GM18858 (cell line): ENCODE data around the gene OXA1L.
"Not testable (repeated sequence)": the region's sequence is repeated elsewhere in the genome, so short reads cannot be mapped to it uniquely, and the experiment has no call there.

Experiments used
- ATAC-seq: cut with Tn5 transposase; IDR thresholded peaks from one replicate; pipeline ENCODE4 v1.9.1; 2021; ENCODE audit not compliant: unreplicated experiment

Gene OXA1L

DNA sequence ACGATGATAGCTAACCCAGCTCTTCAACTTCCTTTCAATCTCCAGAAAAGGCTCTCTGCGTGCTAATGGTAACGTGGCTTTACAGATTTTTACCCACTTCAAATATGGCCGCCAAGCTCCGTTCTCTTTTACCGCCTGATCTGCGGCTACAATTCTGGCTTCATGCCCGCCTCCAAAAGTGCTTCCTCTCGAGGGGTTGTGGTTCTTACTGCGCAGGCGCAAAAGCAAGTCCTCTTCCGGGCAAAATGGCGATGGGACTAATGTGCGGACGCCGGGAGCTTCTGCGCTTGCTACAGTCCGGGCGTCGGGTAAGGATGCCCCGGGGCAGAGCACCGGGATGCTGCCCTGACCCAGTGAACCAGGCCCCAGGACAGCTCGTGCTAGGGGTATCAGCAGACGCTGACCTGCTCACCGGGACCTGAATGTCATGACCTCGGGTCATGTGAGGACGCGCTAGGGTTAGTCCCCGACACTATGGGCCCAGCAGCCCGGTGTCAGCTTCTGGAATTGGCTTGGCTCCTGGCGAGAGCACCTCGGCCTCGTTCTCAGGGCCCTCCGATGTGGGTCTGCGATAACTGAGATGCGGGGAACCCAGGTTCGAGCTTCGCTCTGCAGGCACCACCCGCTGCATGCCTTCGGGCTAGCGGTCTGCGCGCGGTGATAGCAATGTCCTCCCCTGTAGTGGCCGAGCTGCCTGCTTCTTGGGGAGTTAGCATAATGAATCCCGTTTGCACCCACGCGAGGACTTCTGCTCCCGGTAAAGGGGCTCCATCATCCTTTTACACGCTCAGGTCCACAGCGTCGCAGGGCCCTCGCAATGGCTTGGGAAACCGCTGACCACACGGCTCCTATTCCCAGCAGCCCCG lies at the start of gene OXA1L:
Gene OXA1L, plus strand, starts transcription at position 232 of the 866 bp plus-strand sequence. Its CDS starts 14 bp downstream, at position 246.
- ATAC-seq, result peak; percentile 59

DNA sequence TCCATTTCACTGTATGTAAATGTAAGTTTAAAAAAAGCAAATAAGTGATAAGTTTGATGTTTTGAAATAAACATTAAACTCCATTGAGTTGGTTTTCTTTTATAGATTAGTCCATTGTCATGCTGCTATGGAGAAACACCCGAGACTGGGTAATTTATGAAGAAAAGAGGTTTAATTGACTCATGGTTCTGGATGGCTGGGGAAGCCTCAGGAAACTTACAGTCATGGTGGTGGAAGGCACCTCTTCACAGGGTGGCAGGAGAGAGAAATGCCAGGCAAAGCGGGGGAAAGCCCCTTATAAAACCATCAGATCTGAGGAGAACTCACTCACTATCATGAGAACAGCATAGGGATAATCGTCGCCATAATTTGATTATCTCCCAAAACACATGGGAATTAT lies 48.4 kb upstream of the OXA1L start:
- no peak for ATAC-seq

DNA sequence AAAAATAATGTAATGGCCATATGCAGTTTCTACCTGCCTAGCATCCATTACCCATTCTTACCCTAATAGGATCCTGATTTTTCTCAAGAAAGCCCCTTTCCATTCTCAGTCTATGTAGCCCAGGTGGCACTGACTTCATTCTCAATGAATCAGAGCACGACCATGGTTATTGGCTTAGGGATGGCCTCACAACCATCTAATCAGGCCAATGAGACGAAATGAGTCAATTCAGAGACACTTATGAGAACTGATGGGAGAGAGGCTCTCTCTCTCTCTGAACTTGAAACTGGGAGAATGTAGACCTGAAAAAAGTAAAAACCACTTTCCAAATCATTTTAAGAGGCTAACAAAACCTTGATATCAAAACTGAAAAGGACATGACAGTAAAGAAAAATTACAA lies 45.3 kb upstream of the OXA1L start:
- no peak for ATAC-seq

DNA sequence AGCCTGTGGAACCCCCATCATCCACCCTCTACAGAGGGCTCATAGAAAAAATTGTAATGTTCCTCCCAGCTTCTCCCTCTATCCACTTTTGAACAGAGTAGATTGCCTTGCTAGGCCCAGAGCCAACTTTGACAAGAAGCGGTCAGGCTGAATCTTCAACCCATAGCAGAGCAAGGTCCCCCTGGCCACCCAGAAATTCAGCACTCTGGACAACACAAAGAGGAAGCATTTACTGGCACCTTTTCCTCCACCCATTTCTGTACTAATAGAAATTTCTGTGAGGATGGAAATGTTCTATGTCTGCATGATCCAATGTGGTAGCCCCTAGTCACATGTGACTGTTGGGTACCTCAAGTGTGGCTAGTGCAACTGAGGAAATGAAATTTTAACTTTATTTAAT lies 42.7 kb upstream of the OXA1L start:
- no peak for ATAC-seq

DNA sequence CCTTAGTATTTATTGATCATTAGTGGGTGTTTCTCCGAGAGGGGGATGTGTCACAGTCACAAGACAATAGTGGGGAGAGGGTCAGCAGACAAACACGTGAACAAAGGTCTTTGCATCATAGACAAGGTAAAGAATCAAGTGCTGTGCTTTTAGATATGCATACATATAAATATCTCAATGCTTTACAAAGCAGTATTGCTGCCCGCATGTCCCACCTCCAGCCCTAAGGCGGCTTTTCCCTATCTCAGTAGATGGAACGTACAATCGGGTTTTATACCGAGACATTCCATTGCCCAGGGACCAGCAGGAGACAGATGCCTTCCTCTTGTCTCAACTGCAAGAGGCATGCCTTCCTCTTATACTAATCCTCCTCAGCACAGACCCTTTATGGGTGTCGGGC lies 41.6 kb upstream of the OXA1L start:
- not testable (repeated sequence) for ATAC-seq

DNA sequence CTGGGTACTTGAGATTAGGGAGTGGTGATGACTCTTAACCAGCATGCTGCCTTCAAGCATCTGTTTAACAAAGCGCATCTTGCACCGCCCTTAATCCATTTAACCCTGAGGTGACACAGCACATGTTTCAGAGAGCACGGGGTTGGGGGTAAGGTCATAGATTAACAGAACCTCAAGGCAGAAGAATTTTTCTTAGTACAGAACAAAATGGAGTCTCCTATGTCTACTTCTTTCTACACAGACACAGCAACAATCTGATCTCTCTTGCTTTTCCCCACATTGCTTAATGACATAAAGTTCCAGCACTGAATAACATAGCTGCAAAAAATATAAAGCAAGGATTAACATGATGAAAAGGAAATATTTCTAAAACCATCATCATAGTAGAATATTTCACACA lies 41.1 kb upstream of the OXA1L start:
- not testable (repeated sequence) for ATAC-seq

DNA sequence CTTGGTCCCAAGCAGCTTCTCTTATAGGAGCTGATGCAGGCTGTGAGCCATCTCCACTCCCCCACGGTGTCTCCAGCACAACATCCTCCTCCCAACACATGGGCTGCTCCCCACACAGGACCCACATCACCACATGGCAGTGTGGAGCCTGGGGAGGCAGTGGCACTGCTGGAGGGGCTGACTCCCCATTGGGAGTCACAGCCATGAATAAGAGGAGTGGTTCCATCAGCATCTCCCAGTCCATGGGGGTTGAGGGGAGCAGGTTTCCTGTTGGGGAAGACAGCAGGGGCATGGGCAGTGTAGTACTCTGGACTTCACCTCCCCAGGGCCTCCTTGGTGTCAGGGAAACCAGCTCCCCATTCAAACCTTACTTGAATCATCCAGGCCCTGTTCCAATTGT lies 40.5 kb upstream of the OXA1L start:
- no peak for ATAC-seq

DNA sequence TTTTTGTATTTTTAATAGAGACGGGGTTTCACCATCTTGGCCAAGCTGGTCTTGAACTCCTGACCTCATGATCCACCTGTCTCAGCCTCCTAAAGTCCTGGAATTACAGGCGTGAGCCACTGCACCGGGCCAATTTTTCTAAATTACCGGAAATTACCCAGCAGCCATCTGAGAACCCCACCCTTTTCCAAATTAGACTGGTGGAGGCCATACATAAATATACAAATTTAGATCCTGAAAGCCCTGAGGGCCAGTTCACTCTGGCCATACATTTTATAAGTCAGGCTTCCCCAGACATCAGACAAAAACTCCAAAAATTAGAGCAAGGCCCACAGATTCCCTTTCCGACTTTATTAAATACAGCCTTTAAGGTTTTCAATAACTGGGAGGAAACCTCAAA lies 34.4 kb upstream of the OXA1L start:
- not testable (repeated sequence) for ATAC-seq

DNA sequence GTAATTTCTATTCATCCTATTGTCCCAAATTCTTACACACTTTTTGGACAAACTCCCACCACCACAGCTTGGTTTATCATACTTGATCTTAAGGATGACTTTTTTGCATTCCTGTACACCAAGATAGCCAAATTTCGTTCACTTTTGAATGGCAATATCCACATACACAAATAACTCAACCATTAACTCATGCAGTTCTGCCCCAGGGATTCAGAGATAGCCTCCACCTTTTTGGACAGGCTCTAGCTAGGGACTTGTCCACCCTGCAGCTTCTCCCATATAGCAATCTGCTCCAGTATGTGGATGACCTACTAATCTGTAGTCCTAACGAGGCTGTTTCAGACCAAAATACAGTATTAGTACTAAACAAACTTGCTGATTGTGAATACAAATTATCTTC lies 32.7 kb upstream of the OXA1L start:
- ATAC-seq, result no peak

DNA sequence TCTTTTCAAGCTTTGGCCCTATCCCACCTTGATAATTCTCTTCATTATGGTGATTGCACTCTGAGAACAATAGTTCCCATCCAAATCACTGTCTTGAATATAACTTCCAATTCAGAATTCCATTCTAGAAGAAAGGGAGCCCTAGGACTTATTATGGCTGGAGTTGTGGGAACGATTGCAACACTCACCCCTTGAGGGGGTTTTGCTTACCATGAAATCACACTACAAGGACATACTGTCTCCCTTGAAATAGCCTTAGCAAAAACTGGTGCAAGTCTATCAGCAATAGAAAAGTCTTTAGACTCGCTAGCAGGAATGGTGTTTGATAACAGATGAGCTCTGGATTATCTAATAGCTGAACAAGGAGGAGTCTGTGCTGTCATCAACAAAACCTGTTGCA lies 31.4 kb upstream of the OXA1L start:
- ATAC-seq, result no peak

DNA sequence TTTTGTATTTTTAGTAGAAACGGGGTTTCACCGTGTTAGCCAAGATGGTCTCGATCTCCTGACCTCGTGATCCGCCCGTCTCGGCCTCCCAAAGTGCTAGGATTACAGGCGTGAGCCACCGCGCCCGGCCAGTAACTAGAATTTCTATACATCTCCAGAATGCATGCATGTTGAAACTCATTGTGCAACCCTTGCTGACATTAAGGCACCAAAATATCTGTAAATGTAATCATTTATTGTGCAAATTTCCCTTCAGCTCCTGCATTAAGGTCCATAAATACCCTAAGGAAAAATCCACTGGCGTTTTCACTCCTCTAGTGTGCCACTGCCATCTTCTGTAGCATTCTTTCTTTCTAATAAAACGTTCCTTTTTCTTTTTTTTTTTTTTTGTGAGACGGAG lies 30.1 kb upstream of the OXA1L start:
- ATAC-seq, result not testable (repeated sequence)

DNA sequence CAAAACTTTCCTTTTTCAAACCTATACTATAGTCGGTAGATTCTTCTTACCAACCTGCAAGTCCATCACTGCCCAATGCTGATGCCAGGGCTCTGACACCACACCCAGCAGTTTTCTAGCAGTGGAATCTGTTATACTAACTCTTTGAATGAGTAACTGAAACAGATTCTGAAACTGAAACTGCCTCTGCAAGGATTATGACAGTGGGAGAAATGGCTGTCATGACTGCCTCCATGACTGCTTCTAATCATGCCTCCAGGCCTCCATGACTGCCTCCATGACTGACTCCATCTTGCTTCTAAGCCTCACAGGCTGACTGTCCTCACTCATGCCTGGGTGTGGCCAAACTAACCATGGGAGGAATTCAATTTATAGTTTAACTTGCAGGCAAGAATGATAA lies 29.4 kb upstream of the OXA1L start:
- ATAC-seq, result peak; percentile 65

DNA sequence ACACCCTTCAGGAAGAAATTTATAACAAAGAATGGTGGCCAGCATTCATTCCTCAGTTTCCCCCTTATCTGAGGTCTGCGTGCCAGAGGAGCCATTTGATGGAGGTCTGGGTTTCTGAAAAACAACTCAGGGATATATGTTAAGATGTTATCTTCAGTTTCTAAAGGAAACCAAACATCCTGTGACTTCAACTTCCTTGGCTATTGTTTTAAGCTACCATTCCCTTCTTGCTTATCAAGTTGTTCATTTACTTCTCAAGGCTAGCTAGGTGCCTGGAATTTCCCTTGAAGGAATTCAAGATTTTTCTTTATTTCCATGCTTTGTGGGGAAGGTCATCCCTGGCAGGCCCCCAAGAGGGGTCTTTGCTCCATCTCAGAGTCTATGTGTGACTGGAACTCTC lies 27.1 kb upstream of the OXA1L start:
- ATAC-seq, result no peak

DNA sequence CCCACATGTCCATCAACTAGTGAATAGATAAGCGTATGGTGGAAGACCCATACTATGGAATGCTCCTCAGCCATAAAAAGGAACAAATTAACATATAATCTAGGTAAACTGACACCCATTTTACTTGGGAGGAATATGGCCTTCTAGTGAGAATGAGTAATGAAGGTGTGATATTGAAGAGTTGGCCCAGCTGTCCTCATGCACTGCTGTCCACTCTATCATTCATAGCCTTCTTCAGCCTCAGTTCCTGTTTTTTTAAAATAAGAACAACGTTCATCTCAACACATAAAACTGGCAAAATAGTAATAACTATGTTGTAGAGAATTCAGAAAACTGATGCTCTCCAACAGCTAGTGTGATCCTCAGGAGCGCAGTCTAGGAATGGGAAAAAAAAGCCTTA lies 26.5 kb upstream of the OXA1L start:
- no peak for ATAC-seq

DNA sequence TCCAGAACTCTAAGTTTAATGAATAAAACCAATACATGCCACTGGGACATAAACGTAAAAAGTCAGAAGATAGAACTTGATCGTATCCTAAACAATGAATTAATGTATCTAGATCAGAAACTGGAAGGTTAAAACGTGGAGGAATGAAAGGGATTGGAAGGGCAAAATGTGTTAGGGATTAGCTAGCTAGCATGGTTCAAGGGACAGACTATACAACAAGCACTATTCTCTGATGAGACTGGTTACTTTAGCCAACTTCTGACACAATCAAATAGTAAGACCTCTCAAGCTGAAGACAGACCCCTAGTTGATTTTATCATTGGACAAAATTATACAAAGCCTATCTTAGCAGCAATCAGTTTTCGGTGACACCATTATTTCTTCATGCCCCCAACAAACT lies 18.7 kb upstream of the OXA1L start:
- no peak for ATAC-seq

DNA sequence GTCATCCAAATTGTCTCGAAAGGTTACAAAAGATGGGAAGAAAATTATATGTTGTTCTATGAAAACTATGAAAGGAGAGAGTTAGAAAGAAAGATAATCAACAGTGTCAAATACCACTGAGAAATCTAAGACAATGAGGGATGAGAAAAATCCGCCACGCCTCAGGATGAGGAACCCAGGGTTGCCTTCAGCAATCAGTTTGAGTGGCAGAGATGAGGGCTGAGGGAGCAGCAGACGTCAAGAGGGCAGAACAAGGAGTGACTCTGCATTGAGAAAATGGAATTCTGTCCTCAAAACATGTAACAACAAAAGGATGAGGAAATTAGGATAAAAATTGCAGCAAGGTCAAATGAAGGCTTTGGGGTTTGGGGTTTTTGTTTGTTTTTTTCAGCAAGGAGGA lies 18.3 kb upstream of the OXA1L start:
- ATAC-seq, result no peak

DNA sequence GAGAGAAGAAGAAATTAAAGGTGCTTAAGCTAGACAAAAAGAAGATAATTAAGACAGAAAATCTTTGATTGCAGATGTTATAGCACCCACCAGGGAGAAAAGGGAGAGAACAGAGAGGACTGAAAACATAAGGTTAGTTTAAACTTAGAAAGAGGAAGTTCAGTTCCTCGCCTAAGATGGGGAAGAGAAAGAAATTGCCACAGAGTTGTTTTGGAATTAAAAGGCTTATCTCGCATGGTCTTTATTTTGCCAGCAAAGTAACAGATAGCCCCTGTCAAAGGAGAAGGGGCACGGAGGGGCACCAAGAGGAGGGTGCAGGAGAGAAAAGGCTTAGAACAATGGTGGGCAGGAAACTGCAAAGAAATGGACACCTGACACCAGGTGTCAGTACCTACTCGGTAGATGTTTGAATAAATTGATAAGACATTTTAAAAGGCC lies 17.8 kb upstream of the OXA1L start:
- no peak for ATAC-seq

DNA sequence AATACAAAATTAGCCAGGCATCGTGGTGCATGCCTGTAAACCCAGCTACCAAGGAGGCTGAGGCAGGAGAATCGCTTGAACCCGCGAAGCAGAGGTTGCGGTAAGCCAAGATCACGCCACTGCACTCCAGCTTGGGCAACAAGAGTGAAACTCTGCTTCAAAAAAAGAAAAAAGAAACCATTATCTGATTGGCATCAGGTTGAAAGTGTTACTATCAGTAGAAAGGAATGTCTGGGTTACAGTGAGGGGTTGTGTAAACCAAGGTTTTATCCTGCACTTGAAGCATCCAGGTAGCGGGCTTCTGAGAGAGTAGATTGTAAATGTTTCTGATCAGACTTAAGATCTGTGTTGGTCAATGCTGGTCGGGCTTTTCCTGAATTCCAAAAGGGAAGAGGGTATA lies 14.1 kb upstream of the OXA1L start:
- ATAC-seq, result no peak

DNA sequence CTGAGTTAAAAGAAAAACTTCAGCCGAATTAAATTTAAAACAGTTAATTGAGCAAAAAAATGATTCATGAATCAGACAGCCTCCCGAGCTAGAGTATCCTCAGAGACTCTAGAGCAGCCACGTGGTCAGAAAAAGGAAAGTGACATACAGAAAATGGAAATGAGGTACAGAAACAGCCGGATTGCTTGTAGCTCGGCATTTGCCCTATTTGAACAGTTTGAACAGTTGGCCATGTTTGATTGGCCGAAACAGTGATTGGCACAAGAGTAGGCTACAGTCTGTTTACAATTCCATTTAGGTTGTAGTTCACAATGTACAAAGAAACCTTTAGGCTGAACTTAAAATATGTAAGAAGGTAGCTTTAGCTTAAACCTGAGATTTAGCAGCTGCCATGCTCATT lies 12.9 kb upstream of the OXA1L start:
- no peak for ATAC-seq

DNA sequence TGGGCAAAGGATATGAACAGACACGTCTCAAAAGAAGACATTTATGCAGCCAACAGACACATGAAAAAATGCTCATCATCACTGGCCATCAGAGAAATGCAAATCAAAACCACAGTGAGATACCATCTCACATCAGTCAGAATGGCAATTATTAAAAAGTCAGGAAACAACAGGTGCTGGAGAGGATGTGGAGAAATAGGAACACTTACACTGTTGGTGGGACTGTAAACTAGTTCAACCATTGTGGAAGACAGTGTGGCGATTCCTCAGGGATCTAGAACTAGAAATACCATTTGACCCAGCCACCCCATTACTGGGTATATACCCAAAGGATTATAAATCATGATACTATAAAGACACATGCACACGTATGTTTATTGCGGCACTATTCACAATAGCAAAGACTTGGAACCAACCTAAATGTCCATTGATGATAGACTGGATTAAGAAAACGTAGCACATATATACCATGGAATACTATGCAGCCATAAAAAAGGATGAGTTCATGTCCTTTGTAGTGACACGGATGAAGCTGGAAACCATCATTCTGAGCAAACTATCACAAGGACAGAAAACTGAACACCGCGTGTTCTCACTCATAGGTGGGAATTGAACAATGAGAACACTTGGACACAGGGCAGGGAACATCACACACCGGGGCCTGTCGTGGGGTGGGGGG lies 8.4 kb upstream of the OXA1L start:
- ATAC-seq, result not testable (repeated sequence)

DNA sequence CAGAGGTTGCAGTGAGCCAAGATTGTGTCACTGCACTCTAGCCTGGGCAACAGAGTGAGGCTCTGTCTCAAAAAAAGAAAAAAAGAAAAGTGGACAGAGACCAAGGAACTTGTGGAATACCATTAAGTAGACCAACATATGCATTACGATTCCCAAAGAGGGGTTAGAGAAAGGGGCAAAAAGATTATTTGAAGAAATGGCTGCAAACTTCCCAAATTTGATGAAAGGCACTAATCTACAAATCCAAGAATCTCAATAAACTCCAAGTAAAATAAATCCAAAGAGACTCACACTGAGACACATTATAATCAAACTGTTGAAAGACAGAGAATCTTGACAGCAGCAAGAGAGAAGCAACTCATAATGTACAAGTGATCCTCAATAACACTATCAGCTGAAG lies 4.8 kb upstream of the OXA1L start:
- no peak for ATAC-seq

DNA sequence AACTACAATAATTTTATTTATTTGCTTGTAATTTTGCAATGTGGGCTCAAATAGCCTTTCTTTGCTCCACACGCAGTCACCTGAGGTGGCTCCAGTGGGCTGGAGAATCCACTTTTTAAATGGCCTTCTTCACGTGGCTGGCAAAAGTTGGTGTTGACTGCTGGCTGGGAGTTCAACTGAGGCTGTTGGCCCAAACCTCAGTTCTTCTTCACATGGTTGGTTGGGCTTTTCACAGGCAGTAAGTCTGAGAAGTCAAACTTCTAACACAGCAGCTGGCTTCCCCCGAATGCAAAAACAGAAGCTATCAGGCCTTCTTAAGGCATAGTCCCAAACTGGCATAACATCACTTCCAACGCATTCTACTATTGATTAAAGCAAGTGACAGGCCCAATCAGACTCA lies 2.1 kb upstream of the OXA1L start:
- ATAC-seq, result no peak

DNA sequence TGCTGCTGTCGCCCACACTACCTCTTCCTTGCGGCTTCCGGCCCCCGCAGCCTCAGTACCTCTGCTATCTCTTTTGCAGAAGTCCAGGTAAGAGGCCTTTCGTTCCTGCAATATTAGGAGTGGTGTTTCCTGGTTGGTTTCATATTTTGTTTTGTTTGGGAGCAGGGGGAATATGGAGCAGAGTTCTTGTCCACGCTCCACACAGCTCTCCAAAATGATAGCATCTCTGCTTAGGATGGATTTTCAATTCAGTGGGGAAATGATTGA lies 768 bp downstream of the OXA1L start:
- no peak for ATAC-seq
